ENCODE results near the gene PRDM5.

DNA sequence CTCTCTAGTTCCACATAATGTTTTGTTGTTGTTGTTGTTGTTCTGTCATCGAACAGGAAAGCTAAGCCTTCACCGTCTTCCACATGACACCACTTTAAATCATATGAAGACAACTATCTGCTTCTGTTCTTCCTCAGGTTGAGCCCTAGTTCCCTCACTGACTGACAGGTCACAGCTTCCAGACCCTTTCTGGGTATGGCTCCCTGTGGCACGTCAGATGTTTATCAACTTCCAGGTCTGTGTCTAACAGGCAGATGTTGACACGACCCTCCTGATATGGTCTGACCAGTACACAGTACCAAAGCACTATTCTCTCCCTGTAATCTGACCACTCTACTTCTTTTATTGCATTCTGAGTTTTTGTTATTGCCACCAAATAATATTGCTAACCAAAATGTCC lies 51.4 kb downstream of the PRDM5 start:
- TF ChIP-seq, protein P1, sequence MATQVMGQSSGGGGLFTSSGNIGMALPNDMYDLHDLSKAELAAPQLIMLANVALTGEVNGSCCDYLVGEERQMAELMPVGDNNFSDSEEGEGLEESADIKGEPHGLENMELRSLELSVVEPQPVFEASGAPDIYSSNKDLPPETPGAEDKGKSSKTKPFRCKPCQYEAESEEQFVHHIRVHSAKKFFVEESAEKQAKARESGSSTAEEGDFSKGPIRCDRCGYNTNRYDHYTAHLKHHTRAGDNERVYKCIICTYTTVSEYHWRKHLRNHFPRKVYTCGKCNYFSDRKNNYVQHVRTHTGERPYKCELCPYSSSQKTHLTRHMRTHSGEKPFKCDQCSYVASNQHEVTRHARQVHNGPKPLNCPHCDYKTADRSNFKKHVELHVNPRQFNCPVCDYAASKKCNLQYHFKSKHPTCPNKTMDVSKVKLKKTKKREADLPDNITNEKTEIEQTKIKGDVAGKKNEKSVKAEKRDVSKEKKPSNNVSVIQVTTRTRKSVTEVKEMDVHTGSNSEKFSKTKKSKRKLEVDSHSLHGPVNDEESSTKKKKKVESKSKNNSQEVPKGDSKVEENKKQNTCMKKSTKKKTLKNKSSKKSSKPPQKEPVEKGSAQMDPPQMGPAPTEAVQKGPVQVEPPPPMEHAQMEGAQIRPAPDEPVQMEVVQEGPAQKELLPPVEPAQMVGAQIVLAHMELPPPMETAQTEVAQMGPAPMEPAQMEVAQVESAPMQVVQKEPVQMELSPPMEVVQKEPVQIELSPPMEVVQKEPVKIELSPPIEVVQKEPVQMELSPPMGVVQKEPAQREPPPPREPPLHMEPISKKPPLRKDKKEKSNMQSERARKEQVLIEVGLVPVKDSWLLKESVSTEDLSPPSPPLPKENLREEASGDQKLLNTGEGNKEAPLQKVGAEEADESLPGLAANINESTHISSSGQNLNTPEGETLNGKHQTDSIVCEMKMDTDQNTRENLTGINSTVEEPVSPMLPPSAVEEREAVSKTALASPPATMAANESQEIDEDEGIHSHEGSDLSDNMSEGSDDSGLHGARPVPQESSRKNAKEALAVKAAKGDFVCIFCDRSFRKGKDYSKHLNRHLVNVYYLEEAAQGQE (IDR thresholded peaks at IDR 0.05; ENCODE audit: borderline replicate concordance) = no peak
- TF ChIP-seq, protein P2, sequence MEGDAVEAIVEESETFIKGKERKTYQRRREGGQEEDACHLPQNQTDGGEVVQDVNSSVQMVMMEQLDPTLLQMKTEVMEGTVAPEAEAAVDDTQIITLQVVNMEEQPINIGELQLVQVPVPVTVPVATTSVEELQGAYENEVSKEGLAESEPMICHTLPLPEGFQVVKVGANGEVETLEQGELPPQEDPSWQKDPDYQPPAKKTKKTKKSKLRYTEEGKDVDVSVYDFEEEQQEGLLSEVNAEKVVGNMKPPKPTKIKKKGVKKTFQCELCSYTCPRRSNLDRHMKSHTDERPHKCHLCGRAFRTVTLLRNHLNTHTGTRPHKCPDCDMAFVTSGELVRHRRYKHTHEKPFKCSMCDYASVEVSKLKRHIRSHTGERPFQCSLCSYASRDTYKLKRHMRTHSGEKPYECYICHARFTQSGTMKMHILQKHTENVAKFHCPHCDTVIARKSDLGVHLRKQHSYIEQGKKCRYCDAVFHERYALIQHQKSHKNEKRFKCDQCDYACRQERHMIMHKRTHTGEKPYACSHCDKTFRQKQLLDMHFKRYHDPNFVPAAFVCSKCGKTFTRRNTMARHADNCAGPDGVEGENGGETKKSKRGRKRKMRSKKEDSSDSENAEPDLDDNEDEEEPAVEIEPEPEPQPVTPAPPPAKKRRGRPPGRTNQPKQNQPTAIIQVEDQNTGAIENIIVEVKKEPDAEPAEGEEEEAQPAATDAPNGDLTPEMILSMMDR (IDR thresholded peaks at IDR 0.05; ENCODE audit: poor library complexity, severe bottlenecking) = no peak
- TF ChIP-seq POLR2AphosphoS5 (IDR thresholded peaks at IDR 0.05) (no peak), EZH2 (IDR thresholded peaks at IDR 0.05; ENCODE audit: borderline replicate concordance, insufficient read depth, low read length, poor library complexity, severe bottlenecking) (no peak), SMC3 (conservative IDR thresholded peaks at IDR 0.05; ENCODE audit: poor library complexity) (no peak)
